Measurements from ENCODE around the gene CDK5RAP1.

- TF ChIP-seq POLR2AphosphoS5 (IDR thresholded peaks at IDR 0.05; ENCODE audit: low read depth, low read length): no peak
- no peak for TF ChIP-seq POLR2A (IDR thresholded peaks at IDR 0.05; ENCODE audit: low read depth, low read length)
- TF ChIP-seq TAF1 (IDR thresholded peaks at IDR 0.05; ENCODE audit: low read depth, low read length): no peak
- TF ChIP-seq SPI1 (IDR thresholded peaks at IDR 0.05; ENCODE audit: low read depth, low read length): no peak
Measured at GRCh38 chr20:33359399-33360261, 41.7 kb downstream of the CDK5RAP1 start.
